Astrocyte (in vitro differentiated cells and primary cell): ENCODE results near the gene AVP. TPM values are rescaled to one million over a fixed set of nuclear protein-coding genes. Genes with fewer than 3 reads are reported as not detected.
A peak's percentile ranks its signal among the peaks of the same experiment; 100 is the strongest.

ENCODE experiments used
- DNase-seq: peaks from one replicate; pipeline ENCODE4 v3.0.0-alpha.2; 2010; ENCODE audit warnings: low read depth
- FAIRE-seq: peaks from 2 replicates; lab custom pipeline; 2011; peaks lifted over from hg19 to GRCh38; lab: Jason Lieb, UNC
- H2AFZ ChIP-seq: 2 replicates; pipeline ENCODE4 v1.6.0; 2012; ENCODE audit warnings: low read depth, low read length, inconsistent platforms
- H3K27ac ChIP-seq: 2 replicates; pipeline ENCODE4 v1.5.1; 2011; ENCODE audit warnings: low read depth, low read length, inconsistent platforms
- H3K27me3 ChIP-seq: 2 replicates; pipeline ENCODE4 v1.6.0; 2011; ENCODE audit warnings: low read length, inconsistent platforms; ENCODE audit not compliant: insufficient read depth
- H3K36me3 ChIP-seq: 2 replicates; pipeline ENCODE4 v1.5.1; 2011; ENCODE audit warnings: low read length, inconsistent platforms; ENCODE audit not compliant: insufficient read depth
- H3K4me1 ChIP-seq: 2 replicates; pipeline ENCODE4 v1.5.1; 2011; ENCODE audit warnings: low read length, inconsistent platforms; ENCODE audit not compliant: insufficient read depth
- H3K4me2 ChIP-seq: 2 replicates; pipeline ENCODE4 v1.6.0; 2012; ENCODE audit warnings: low read length, inconsistent platforms
- H3K4me3 ChIP-seq: 2 replicates; pipeline ENCODE4 v1.5.1; 2011; ENCODE audit warnings: low read depth, mild to moderate bottlenecking, low read length, inconsistent platforms; ENCODE audit not compliant: insufficient read depth
- H3K79me2 ChIP-seq: 2 replicates; pipeline ENCODE4 v1.6.0; 2012; ENCODE audit warnings: mild to moderate bottlenecking, low read length, inconsistent platforms; ENCODE audit not compliant: insufficient read depth
- H3K9ac ChIP-seq: 2 replicates; pipeline ENCODE4 v1.6.0; 2012; ENCODE audit warnings: mild to moderate bottlenecking, low read length, inconsistent platforms
- H3K9me3 ChIP-seq: 2 replicates; pipeline ENCODE4 v1.5.1; 2012; ENCODE audit warnings: low read depth, mild to moderate bottlenecking, low read length, inconsistent platforms; ENCODE audit not compliant: insufficient read depth
- H4K20me1 ChIP-seq: 2 replicates; pipeline ENCODE4 v1.6.0; 2012; ENCODE audit warnings: low read length, inconsistent platforms; ENCODE audit not compliant: insufficient read depth
- H3K27ac Mint-ChIP-seq: one replicate; pipeline ENCODE4 v1.8.0; 2021; ENCODE audit warnings: mild to moderate bottlenecking, mixed read lengths; ENCODE audit not compliant: unreplicated experiment
- H3K27me3 Mint-ChIP-seq: one replicate; pipeline ENCODE4 v1.8.0; 2021; ENCODE audit warnings: low read depth, mixed read lengths; ENCODE audit not compliant: unreplicated experiment
- H3K36me3 Mint-ChIP-seq: one replicate; pipeline ENCODE4 v1.8.0; 2021; ENCODE audit warnings: low read depth, mixed read lengths; ENCODE audit not compliant: unreplicated experiment
- H3K4me1 Mint-ChIP-seq: one replicate; pipeline ENCODE4 v1.8.0; 2021; ENCODE audit warnings: low read depth, mixed read lengths; ENCODE audit not compliant: unreplicated experiment
- H3K4me3 Mint-ChIP-seq: one replicate; pipeline ENCODE4 v1.8.0; 2021; ENCODE audit warnings: mild to moderate bottlenecking, moderate library complexity, mixed read lengths; ENCODE audit not compliant: unreplicated experiment
- H3K9me3 Mint-ChIP-seq: one replicate; pipeline ENCODE4 v1.8.0; 2021; ENCODE audit warnings: mild to moderate bottlenecking, mixed read lengths; ENCODE audit not compliant: unreplicated experiment
- EZH2 ChIP-seq: IDR thresholded peaks from 2 replicates; pipeline ENCODE4 v1.6.1; 2012; ENCODE audit warnings: mild to moderate bottlenecking, low read length, inconsistent platforms; ENCODE audit not compliant: insufficient read depth
- total RNA-seq: library from RNA; stranded (reverse); gene quantifications from 2 replicates; pipeline ENCODE4 v1.2.1, GENCODE V29; 2021
- TF ChIP-seq, protein P1 (sequence below): IDR thresholded peaks from 2 replicates; pipeline ENCODE4 v1.5.1; 2011; ENCODE audit warnings: low read depth, mild to moderate bottlenecking, inconsistent platforms, low read length, moderate library complexity; ENCODE audit not compliant: insufficient read depth

The AVP gene
- total RNA-seq, 1 donor from 2014 or later = not detected

DNA sequence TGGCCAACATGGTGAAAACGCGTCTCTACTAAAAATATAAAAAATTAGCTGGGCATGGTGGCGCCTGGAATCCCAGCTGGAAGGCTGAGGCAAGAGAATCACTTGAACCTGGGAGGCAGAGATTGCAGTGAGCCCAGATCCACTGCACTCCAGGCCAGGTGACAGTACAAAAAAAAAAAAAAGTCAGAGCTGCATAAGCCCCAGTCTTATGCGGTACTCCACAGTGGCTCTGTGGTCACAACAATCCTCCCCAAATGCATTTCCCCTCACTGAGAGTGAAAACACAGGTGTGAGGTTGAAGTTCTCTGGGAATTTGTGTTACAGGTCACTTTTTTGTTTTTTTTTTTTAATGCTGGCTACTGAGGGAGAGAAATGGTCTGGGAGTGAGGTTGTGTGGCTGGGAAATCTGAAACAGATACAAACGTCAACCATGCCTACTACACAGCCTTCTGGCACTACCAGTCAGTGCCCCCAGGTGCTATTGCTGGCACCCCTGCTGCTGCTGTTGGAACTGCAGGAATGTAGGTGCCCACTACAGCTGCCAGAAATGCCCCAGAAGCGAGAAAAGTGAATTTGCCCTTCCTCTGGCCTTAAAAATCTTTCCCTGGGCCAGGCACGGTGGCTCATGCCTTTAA, 33.0 kb downstream of the AVP start:
- no peak overlapping the region for H3K27ac ChIP-seq
- Mint-ChIP-seq H3K4me1 (peaks cover 3% of the 10 kb centered on the region), H3K27me3 (no peaks in the 10 kb centered on the region), H3K4me3 (no peak overlapping the region), H3K36me3 (peaks cover 13% of the 10 kb centered on the region), H3K27ac (no peak overlapping the region), H3K9me3 (no peaks in the 10 kb centered on the region)
- DNase-seq (no peak), FAIRE-seq (no peak)
- H3K79me2 ChIP-seq = peaks cover 10% of the 10 kb centered on the region
- H3K36me3 ChIP-seq = peaks cover 13% of the 10 kb centered on the region
- peaks cover 5% of the 10 kb centered on the region for H4K20me1 ChIP-seq
- H2AFZ ChIP-seq = no peak overlapping the region
- TF ChIP-seq, protein P1, sequence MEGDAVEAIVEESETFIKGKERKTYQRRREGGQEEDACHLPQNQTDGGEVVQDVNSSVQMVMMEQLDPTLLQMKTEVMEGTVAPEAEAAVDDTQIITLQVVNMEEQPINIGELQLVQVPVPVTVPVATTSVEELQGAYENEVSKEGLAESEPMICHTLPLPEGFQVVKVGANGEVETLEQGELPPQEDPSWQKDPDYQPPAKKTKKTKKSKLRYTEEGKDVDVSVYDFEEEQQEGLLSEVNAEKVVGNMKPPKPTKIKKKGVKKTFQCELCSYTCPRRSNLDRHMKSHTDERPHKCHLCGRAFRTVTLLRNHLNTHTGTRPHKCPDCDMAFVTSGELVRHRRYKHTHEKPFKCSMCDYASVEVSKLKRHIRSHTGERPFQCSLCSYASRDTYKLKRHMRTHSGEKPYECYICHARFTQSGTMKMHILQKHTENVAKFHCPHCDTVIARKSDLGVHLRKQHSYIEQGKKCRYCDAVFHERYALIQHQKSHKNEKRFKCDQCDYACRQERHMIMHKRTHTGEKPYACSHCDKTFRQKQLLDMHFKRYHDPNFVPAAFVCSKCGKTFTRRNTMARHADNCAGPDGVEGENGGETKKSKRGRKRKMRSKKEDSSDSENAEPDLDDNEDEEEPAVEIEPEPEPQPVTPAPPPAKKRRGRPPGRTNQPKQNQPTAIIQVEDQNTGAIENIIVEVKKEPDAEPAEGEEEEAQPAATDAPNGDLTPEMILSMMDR = no peak
- TF ChIP-seq EZH2 = no peak
- no peak overlapping the region for H3K4me3 ChIP-seq
- no peak overlapping the region for H3K9ac ChIP-seq
- no peaks in the 10 kb centered on the region for H3K9me3 ChIP-seq
- no peak overlapping the region for H3K4me2 ChIP-seq
- H3K4me1 ChIP-seq = peaks cover 5% of the 10 kb centered on the region
- H3K27me3 ChIP-seq = no peaks in the 10 kb centered on the region

DNA sequence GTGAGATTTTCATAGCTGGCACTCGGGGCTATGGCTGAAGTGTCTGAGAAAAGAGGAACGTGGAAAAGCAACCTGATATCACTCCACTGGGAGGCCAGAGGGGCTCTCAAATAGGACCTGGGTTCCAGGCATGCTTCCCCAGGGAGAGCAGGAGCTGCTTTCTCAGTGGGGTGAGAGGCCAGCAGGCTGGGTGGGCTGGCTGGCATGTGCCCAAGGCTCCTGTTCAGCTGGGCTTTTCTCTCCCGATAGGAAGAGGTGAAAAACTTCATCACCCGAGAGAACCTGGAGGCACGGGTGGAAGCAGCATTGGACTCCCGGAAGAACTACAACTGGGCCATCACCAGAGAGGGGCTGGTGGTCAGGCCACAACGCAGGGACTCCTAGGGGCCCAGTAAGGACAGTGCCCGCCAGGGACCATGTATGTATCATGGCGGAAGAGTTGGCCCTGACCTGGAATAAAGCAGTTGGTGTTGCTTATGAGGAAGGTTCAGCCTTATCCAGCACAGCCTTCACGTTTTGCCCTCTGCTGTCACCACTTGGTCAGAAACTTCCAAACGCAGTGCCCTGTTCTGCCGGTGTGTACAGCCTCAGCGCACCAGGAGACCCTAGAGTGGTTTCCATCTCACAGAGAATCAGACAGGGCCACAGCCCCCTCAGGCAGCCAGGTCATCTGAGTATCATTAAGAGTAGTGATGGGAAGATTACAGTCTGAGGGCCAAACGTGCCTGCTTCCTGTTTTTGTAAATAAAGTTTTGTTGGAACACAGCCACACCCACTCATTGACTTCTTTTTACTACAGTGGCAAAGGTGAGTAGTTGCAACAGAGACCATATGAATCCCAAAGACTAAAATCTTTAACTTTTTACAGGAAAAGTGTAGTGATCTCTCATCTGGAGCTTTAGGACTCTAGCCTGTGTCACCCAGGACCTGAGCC, 36.8 kb downstream of the AVP start:
- H3K9ac ChIP-seq = no peak overlapping the region
- H4K20me1 ChIP-seq = peaks cover 5% of the 10 kb centered on the region
- Mint-ChIP-seq H3K4me3 (peak overlapping the region; percentile 90), H3K27me3 (no peaks in the 10 kb centered on the region), H3K9me3 (no peaks in the 10 kb centered on the region), H3K27ac (no peak overlapping the region), H3K4me1 (peaks cover 8% of the 10 kb centered on the region), H3K36me3 (peaks cover 17% of the 10 kb centered on the region)
- FAIRE-seq = no peak
- H3K4me1 ChIP-seq = peaks cover 9% of the 10 kb centered on the region
- H3K4me3 ChIP-seq = no peak overlapping the region
- H3K27me3 ChIP-seq = no peaks in the 10 kb centered on the region
- H2AFZ ChIP-seq = no peak overlapping the region
- H3K4me2 ChIP-seq = no peak overlapping the region
- no peak overlapping the region for H3K27ac ChIP-seq
- H3K79me2 ChIP-seq = peaks cover 10% of the 10 kb centered on the region
- H3K36me3 ChIP-seq = peaks cover 13% of the 10 kb centered on the region
- H3K9me3 ChIP-seq = no peaks in the 10 kb centered on the region
- TF ChIP-seq EZH2 = no peak
- TF ChIP-seq, protein P1 = no peak
- DNase-seq = no peak
